Esophagus muscularis mucosa (tissue), 4 donors: ENCODE data around the gene CHMP1A. TPM values are rescaled to one million over a fixed set of nuclear protein-coding genes. Genes with fewer than 3 reads are reported as not detected.

Source experiments
- DNase-seq: peaks from one replicate; pipeline ENCODE4 v3.0.0-alpha.2; 2017; ENCODE audit errors: extremely low spot score
- H3K27ac ChIP-seq, 4 donors: fragments of 200-600 bp; sonication (generic); replicated peaks in 1 of 4; 1 replicate in 3 of 4; 2 replicates in 1 of 4; pipeline ENCODE4 v1.5.1; 2016 to 2019; ENCODE audit warnings: mild to moderate bottlenecking in 1 of 4
- H3K27me3 ChIP-seq, 4 donors: fragments of 200-600 bp; sonication (generic); one replicate each; pipeline versions ENCODE4 v1.5.1 to v1.6.0; 2016 to 2019
- H3K36me3 ChIP-seq, 4 donors: fragments of 200-600 bp; sonication (generic); one replicate each; pipeline ENCODE4 v1.5.1; 2016 to 2019
- H3K4me1 ChIP-seq, 4 donors: fragments of 200-600 bp; sonication (generic); one replicate each; pipeline ENCODE4 v1.5.1; 2016 to 2019
- H3K4me3 ChIP-seq, 4 donors: fragments of 200-600 bp; sonication (generic); 1 replicate in 2 of 4; 2 replicates in 2 of 4; pipeline ENCODE4 v1.5.1; 2016 to 2019; ENCODE audit warnings: mild to moderate bottlenecking in 4 of 4, moderate library complexity in 1 of 4
- H3K9me3 ChIP-seq, 4 donors: fragments of 200-600 bp; sonication (generic); 1 replicate in 3 of 4; 2 replicates in 1 of 4; pipeline ENCODE4 v1.5.1; 2016 to 2019
- CTCF ChIP-seq, 3 experiments: fragments of 200-600 bp in 2 of 3; fragments of 450-650 bp in 1 of 3; sonication (generic) in 2 of 3; IDR thresholded peaks; one replicate each; pipeline ENCODE4 v1.5.1; 2017 to 2019; ENCODE audit warnings: antibody characterized with exemption in 3 of 3, mild to moderate bottlenecking in 2 of 3, moderate library complexity in 1 of 3
- EP300 ChIP-seq: sonication (generic); formaldehyde crosslinking; IDR thresholded peaks from one replicate; pipeline ENCODE4 v1.6.1; 2017; ENCODE audit warnings: antibody characterized with exemption
- POLR2A ChIP-seq: fragments of 450-650 bp; IDR thresholded peaks from one replicate; pipeline ENCODE4 v1.6.1; 2017; ENCODE audit warnings: antibody characterized with exemption, moderate library complexity, mild to moderate bottlenecking, low read depth
- POLR2AphosphoS5 ChIP-seq, 2 donors: sonication (generic); formaldehyde crosslinking; IDR thresholded peaks; one replicate each; pipeline ENCODE4 v1.6.1; 2017; ENCODE audit warnings: antibody characterized with exemption in 2 of 2
- WGBS: methylation state at CpG from one replicate; pipeline ENCODE4 v1.1.5; 2018; 5-methylcytosine and 5-hydroxymethylcytosine counted together
- intact Hi-C: fragments of 100-400 bp; cut with DNase I; formaldehyde crosslinking; loops from one replicate; pipeline ENCODE4 v1.15.1; 2023
- total RNA-seq, 4 donors: library from RNA; depleted of rRNA; stranded (reverse); fragments of >200 nt; gene quantifications; one replicate each; pipeline versions ENCODE4 v1.1.0 to v1.2.1, GENCODE V29; 2016

CHMP1A gene
- total RNA-seq, 4 donors from 2014 or later = 71.8 to 117 (median 87.8) TPM

GRCh38 chr16:89613231-89613953 lies 44.1 kb downstream of the CHMP1A start, which contains the start of gene DPEP1:
TSS of gene DPEP1 (plus strand) at chr16:89613642. CDS start at chr16:89630411, 16,769 bp downstream.
- no peak for DNase-seq
- Histone ChIP-seq H3K36me3 (no peaks in the 10 kb centered on the region), H3K27me3 (peaks cover 0 to 90% (median 7%) of the 10 kb centered on the region in 4 donors), H3K4me1 (peaks cover 0 to 7% (median 0%) of the 10 kb centered on the region in 4 donors), H3K9me3 (no peaks in the 10 kb centered on the region), H3K4me3 (no peak within 1 kb of the TSS), H3K27ac (no peak within 1 kb of the TSS)
- 73% methylated on average over 11 of the region's 19 CpGs for WGBS
- intact Hi-C loops = no loop called here
- no peak for TF ChIP-seq POLR2A
- no peak for TF ChIP-seq EP300
- no peak for TF ChIP-seq POLR2AphosphoS5 (IDR thresholded peaks at IDR 0.05)
- no peak for TF ChIP-seq CTCF (IDR thresholded peaks at IDR 0.05)

- Histone ChIP-seq H3K27me3 (peaks cover 0 to 89% (median 7%) of the 10 kb centered on the region in 4 donors), H3K36me3 (no peaks in the 10 kb centered on the region), H3K9me3 (no peaks in the 10 kb centered on the region), H3K4me1 (peaks cover 0 to 7% (median 0%) of the 10 kb centered on the region in 4 donors), H3K27ac (no peak overlapping the region), H3K4me3 (no peak overlapping the region)
- WGBS = 83% methylated on average over 20 of the region's 20 CpGs
- no peak for DNase-seq
- TF ChIP-seq CTCF (IDR thresholded peaks at IDR 0.05) = no peak
- no peak for TF ChIP-seq POLR2A
- no peak for TF ChIP-seq POLR2AphosphoS5 (IDR thresholded peaks at IDR 0.05)
- TF ChIP-seq EP300 = no peak
- intact Hi-C loops = no loop called here
These were observed 44.9 kb downstream of the CHMP1A start for GRCh38 chr16:89612415-89613166.

GRCh38 chr16:89610108-89610453 lies 47.4 kb downstream of the CHMP1A start:
- TF ChIP-seq POLR2A = no peak
- no peak for TF ChIP-seq EP300
- no peak for TF ChIP-seq CTCF (IDR thresholded peaks at IDR 0.05)
- TF ChIP-seq POLR2AphosphoS5 (IDR thresholded peaks at IDR 0.05) = no peak
- WGBS = 82% methylated on average over 1 of the region's 1 CpG
- Histone ChIP-seq H3K27me3 (peaks cover 0 to 80% (median 1%) of the 10 kb centered on the region in 4 donors), H3K36me3 (no peaks in the 10 kb centered on the region), H3K9me3 (no peaks in the 10 kb centered on the region), H3K4me1 (peaks cover 0 to under 1% (median 0%) of the 10 kb centered on the region in 4 donors), H3K4me3 (no peak overlapping the region), H3K27ac (no peak overlapping the region)
- intact Hi-C loops = no loop called here
- no peak for DNase-seq

GRCh38 chr16:89607937-89608740 lies 49.4 kb downstream of the CHMP1A start:
- no peak overlapping the region for H3K27ac ChIP-seq
- peaks cover 0 to 1% (median 0%) of the 10 kb centered on the region in 4 donors for H3K4me1 ChIP-seq
- intact Hi-C loops = no loop called here
- 80% methylated on average over 32 of the region's 32 CpGs for WGBS
- no peak overlapping the region for H3K4me3 ChIP-seq
- H3K27me3 ChIP-seq = peaks cover 0 to 74% (median 0%) of the 10 kb centered on the region in 4 donors
- H3K9me3 ChIP-seq = no peaks in the 10 kb centered on the region
- no peak for DNase-seq
- H3K36me3 ChIP-seq = no peaks in the 10 kb centered on the region
- TF ChIP-seq EP300 = no peak
- no peak for TF ChIP-seq CTCF (IDR thresholded peaks at IDR 0.05)
- TF ChIP-seq POLR2AphosphoS5 (IDR thresholded peaks at IDR 0.05) = no peak
- no peak for TF ChIP-seq POLR2A
